HEK293 (cell line): Measurements from ENCODE around the gene ZNF792.
"Not testable (repeated sequence)": the region's sequence is repeated elsewhere in the genome, so short reads cannot be mapped to it uniquely, and the experiment has no call there.

Experiments used
- CTCF ChIA-PET: fragments of 350-600 bp; formaldehyde crosslinking; extraction: SDS; loops from one replicate; lab custom pipeline; 2021; ENCODE audit warnings: antibody characterized with exemption; lab: Yijun Ruan, JAX
- POLR2A ChIA-PET: fragments of 300-600 bp; formaldehyde crosslinking; extraction: SDS; loops from one replicate; lab custom pipeline; 2020; ENCODE audit warnings: antibody characterized with exemption, inconsistent platforms; lab: Yijun Ruan, JAX
- H3K27ac ChIP-seq: fragments of 200-500 bp; sonication (Bioruptor generic); 2 replicates; pipeline ENCODE4 v1.5.1; 2014; ENCODE audit warnings: low read depth, low read length, control low read depth, inconsistent platforms; ENCODE audit errors: extremely low read depth
- H3K36me3 ChIP-seq, 2 experiments: fragments of 200-500 bp in 1 of 2; sonication (Bioruptor generic) in 1 of 2; 1 replicate in 1 of 2; 2 replicates in 1 of 2; pipeline ENCODE4 v1.5.1; 2014 to 2017; ENCODE audit warnings: inconsistent platforms in 2 of 2, low read length in 2 of 2; ENCODE audit not compliant: control insufficient read depth in 2 of 2, insufficient read depth in 1 of 2
- H3K4me1 ChIP-seq: fragments of 200-500 bp; sonication (Bioruptor generic); 2 replicates; pipeline ENCODE4 v1.5.1; 2014; ENCODE audit warnings: mild to moderate bottlenecking, low read length, inconsistent platforms; ENCODE audit not compliant: control insufficient read depth, insufficient read depth
- H3K4me3 ChIP-seq: 2 replicates; pipeline ENCODE4 v1.5.1; 2011; ENCODE audit warnings: low read depth, mild to moderate bottlenecking, control low read depth, low read length, moderate library complexity
- H3K9me3 ChIP-seq: fragments of 200-500 bp; sonication (Bioruptor generic); 2 replicates; pipeline ENCODE4 v1.5.1; 2014; ENCODE audit warnings: low read depth, low read length, inconsistent platforms; ENCODE audit not compliant: control insufficient read depth, insufficient read depth
- BCL11A ChIP-seq: fragments of 450-650 bp; formaldehyde crosslinking; IDR thresholded peaks from 2 replicates; pipeline ENCODE4 v1.5.1; 2016; ENCODE audit warnings: low read depth, missing biosample characterization, missing genetic modification characterization
- BCL11B ChIP-seq: fragments of 450-650 bp; formaldehyde crosslinking; IDR thresholded peaks from 2 replicates; pipeline ENCODE4 v1.5.1; 2016; ENCODE audit warnings: low read depth, missing biosample characterization, missing genetic modification characterization
- FEZF1 ChIP-seq: fragments of 450-650 bp; formaldehyde crosslinking; IDR thresholded peaks from 2 replicates; pipeline ENCODE4 v1.5.1; 2016; ENCODE audit warnings: missing biosample characterization, missing genetic modification characterization
- GLIS1 ChIP-seq: fragments of 450-650 bp; formaldehyde crosslinking; IDR thresholded peaks from 2 replicates; pipeline ENCODE4 v1.5.1; 2016; ENCODE audit warnings: missing biosample characterization, missing genetic modification characterization
- HIC1 ChIP-seq: fragments of 450-650 bp; formaldehyde crosslinking; IDR thresholded peaks from 2 replicates; pipeline ENCODE4 v1.5.1; 2016; ENCODE audit warnings: missing biosample characterization, missing genetic modification characterization
- IKZF3 ChIP-seq: fragments of 450-650 bp; IDR thresholded peaks from 2 replicates; pipeline ENCODE4 v1.5.0; 2018; ENCODE audit warnings: missing biosample characterization, mild to moderate bottlenecking, missing genetic modification characterization, moderate library complexity
- INSM2 ChIP-seq: fragments of 450-650 bp; formaldehyde crosslinking; IDR thresholded peaks from 2 replicates; pipeline ENCODE4 v1.5.1; 2016; ENCODE audit warnings: missing biosample characterization, missing genetic modification characterization
- MYNN ChIP-seq: fragments of 450-650 bp; formaldehyde crosslinking; IDR thresholded peaks from 2 replicates; pipeline ENCODE4 v1.5.1; 2016; ENCODE audit warnings: missing biosample characterization, missing genetic modification characterization, borderline replicate concordance
- OVOL3 ChIP-seq: fragments of 450-650 bp; formaldehyde crosslinking; IDR thresholded peaks from 2 replicates; pipeline ENCODE4 v1.5.1; 2016; ENCODE audit warnings: missing biosample characterization, missing genetic modification characterization
- SCRT1 ChIP-seq: fragments of 450-650 bp; formaldehyde crosslinking; IDR thresholded peaks from 2 replicates; pipeline ENCODE4 v1.5.1; 2016; ENCODE audit warnings: missing biosample characterization, missing genetic modification characterization, borderline replicate concordance
- SETDB1 ChIP-seq: IDR thresholded peaks from one replicate; pipeline ENCODE4 v1.6.1; 2017; ENCODE audit warnings: mild to moderate bottlenecking, low read length, moderate library complexity, mixed read lengths; ENCODE audit not compliant: insufficient read length
- TRIM28 ChIP-seq: IDR thresholded peaks from 2 replicates; pipeline ENCODE4 v1.6.1; 2011; ENCODE audit warnings: low read length, control low read depth, borderline replicate concordance
- TSHZ1 ChIP-seq: fragments of 450-650 bp; formaldehyde crosslinking; IDR thresholded peaks from 2 replicates; pipeline ENCODE4 v1.5.1; 2016; ENCODE audit warnings: missing biosample characterization, missing genetic modification characterization, borderline replicate concordance
- WT1 ChIP-seq: fragments of 450-650 bp; formaldehyde crosslinking; IDR thresholded peaks from 2 replicates; pipeline ENCODE4 v1.5.1; 2016; ENCODE audit warnings: missing biosample characterization, missing genetic modification characterization
- YY1 ChIP-seq: fragments of 450-650 bp; formaldehyde crosslinking; IDR thresholded peaks from 2 replicates; pipeline ENCODE4 v1.5.1; 2018; ENCODE audit warnings: missing biosample characterization, missing genetic modification characterization
- ZBTB44 ChIP-seq: fragments of 450-650 bp; IDR thresholded peaks from 2 replicates; pipeline ENCODE4 v1.5.1; 2018; ENCODE audit warnings: missing biosample characterization, mild to moderate bottlenecking, missing genetic modification characterization
- ZBTB8A ChIP-seq: fragments of 450-650 bp; formaldehyde crosslinking; IDR thresholded peaks from 2 replicates; pipeline ENCODE4 v1.5.1; 2016; ENCODE audit warnings: missing biosample characterization, missing genetic modification characterization
- ZNF2 ChIP-seq: fragments of 450-650 bp; formaldehyde crosslinking; IDR thresholded peaks from 2 replicates; pipeline ENCODE4 v1.5.1; 2016; ENCODE audit warnings: missing biosample characterization, missing genetic modification characterization
- ZNF324 ChIP-seq: fragments of 450-650 bp; formaldehyde crosslinking; IDR thresholded peaks from 2 replicates; pipeline ENCODE4 v1.5.1; 2016; ENCODE audit warnings: missing biosample characterization, missing genetic modification characterization
- ZNF366 ChIP-seq: fragments of 450-650 bp; formaldehyde crosslinking; conservative IDR thresholded peaks from 2 replicates; pipeline ENCODE4 v1.5.1; 2016; ENCODE audit warnings: missing biosample characterization, missing genetic modification characterization
- ZNF561 ChIP-seq: fragments of 450-650 bp; IDR thresholded peaks from 2 replicates; pipeline ENCODE4 v1.5.1; 2018; ENCODE audit warnings: missing biosample characterization, missing genetic modification characterization, borderline replicate concordance
- ZNF596 ChIP-seq: fragments of 450-650 bp; IDR thresholded peaks from 2 replicates; pipeline ENCODE4 v1.5.0; 2018; ENCODE audit warnings: missing biosample characterization, mild to moderate bottlenecking, missing genetic modification characterization, moderate library complexity
- ZNF600 ChIP-seq: fragments of 450-650 bp; formaldehyde crosslinking; IDR thresholded peaks from 2 replicates; pipeline ENCODE4 v1.5.1; 2016; ENCODE audit warnings: missing biosample characterization, missing genetic modification characterization
- ZNF610 ChIP-seq: fragments of 450-650 bp; formaldehyde crosslinking; IDR thresholded peaks from 2 replicates; pipeline ENCODE4 v1.5.1; 2016; ENCODE audit warnings: missing biosample characterization, missing genetic modification characterization, borderline replicate concordance
- ZNF629 ChIP-seq: fragments of 450-650 bp; formaldehyde crosslinking; IDR thresholded peaks from 2 replicates; pipeline ENCODE4 v1.5.1; 2017; ENCODE audit warnings: missing biosample characterization, missing genetic modification characterization
- ZNF843 ChIP-seq: fragments of 450-650 bp; formaldehyde crosslinking; IDR thresholded peaks from 2 replicates; pipeline ENCODE4 v1.5.1; 2016; ENCODE audit warnings: missing biosample characterization, missing genetic modification characterization
- ZSCAN30 ChIP-seq: fragments of 450-650 bp; IDR thresholded peaks from 2 replicates; pipeline ENCODE4 v1.5.1; 2018; ENCODE audit warnings: missing biosample characterization, mild to moderate bottlenecking, missing genetic modification characterization, moderate library complexity
- ZXDB ChIP-seq: fragments of 450-650 bp; formaldehyde crosslinking; IDR thresholded peaks from 2 replicates; pipeline ENCODE4 v1.5.1; 2016; ENCODE audit warnings: missing biosample characterization, missing genetic modification characterization

Gene ZNF792

GRCh38 chr19:34920090-34920786, 43.8 kb downstream of the ZNF792 start:
- H3K4me3 ChIP-seq, H3K36me3 ChIP-seq, CTCF ChIA-PET, H3K4me1 ChIP-seq, H3K9me3 ChIP-seq, H3K27ac ChIP-seq, POLR2A ChIA-PET: not testable (repeated sequence)
- peak; percentile 62 for TF ChIP-seq ZBTB8A
- peak; percentile 88 for TF ChIP-seq ZNF610 (tag by site-specific recombination)
- peak; percentile 54; the same call in 1 of the 2 replicates for TF ChIP-seq GLIS1 (tag by site-specific recombination)
- 0 out of 2 replicates have a peak, but pooled peaks have one; percentile 64 for TF ChIP-seq BCL11A
- TF ChIP-seq BCL11B (tag by site-specific recombination) = 0 out of 2 replicates have a peak, but pooled peaks have one; percentile 77
- TF ChIP-seq INSM2 = peak; percentile 52; the same call in 1 of the 2 replicates
- peak; percentile 79 for TF ChIP-seq ZNF843
- TF ChIP-seq ZNF2 (tag by site-specific recombination) = 0 out of 2 replicates have a peak, but pooled peaks have one; percentile 29
- TF ChIP-seq TSHZ1 = peak; percentile 62; the same call in 1 of the 2 replicates
- TF ChIP-seq ZNF596 (tag by site-specific recombination) = peak; percentile 71
- peak; percentile 81; the same call in 1 of the 2 replicates for TF ChIP-seq OVOL3
- 0 out of 2 replicates have a peak, but pooled peaks have one; percentile 19 for TF ChIP-seq ZNF366 (tag by site-specific recombination)
- TF ChIP-seq HIC1 (tag by site-specific recombination) = 0 out of 2 replicates have a peak, but pooled peaks have one; percentile 23
- 0 out of 2 replicates have a peak, but pooled peaks have one; percentile 37 for TF ChIP-seq TRIM28
- 0 out of 2 replicates have a peak, but pooled peaks have one; percentile 22 for TF ChIP-seq ZNF324
- peak; percentile 71; the same call in 1 of the 2 replicates for TF ChIP-seq SCRT1 (tag by site-specific recombination)
- peak; percentile 72 for TF ChIP-seq ZXDB (tag by site-specific recombination)
- 0 out of 2 replicates have a peak, but pooled peaks have one; percentile 57 for TF ChIP-seq MYNN
- peak; percentile 91 for TF ChIP-seq ZSCAN30 (tag by site-specific recombination)
- 0 out of 2 replicates have a peak, but pooled peaks have one; percentile 29 for TF ChIP-seq ZNF629 (tag by site-specific recombination)
- peak; percentile 72 for TF ChIP-seq ZNF600 (tag by site-specific recombination)
- peak; percentile 57 for TF ChIP-seq YY1
- TF ChIP-seq SETDB1 = peak; percentile 5
- TF ChIP-seq WT1 (tag by site-specific recombination) = peak; percentile 83
- peak; percentile 96 for TF ChIP-seq FEZF1
- peak; percentile 74 for TF ChIP-seq IKZF3 (tag by site-specific recombination)
- peak; percentile 69; the same call in 1 of the 2 replicates for TF ChIP-seq ZNF561 (tag by site-specific recombination)
- TF ChIP-seq ZBTB44 (tag by site-specific recombination) = peak; percentile 59; the same call in 1 of the 2 replicates
